B cell (primary cell): ENCODE measurements around the gene FKBP1B.

Experiments used
- CTCF ChIP-seq: fragments of 200-600 bp; IDR thresholded peaks from one replicate; pipeline ENCODE4 v1.8.0; 2022; ENCODE audit warnings: antibody characterized with exemption, mild to moderate bottlenecking
- EZH2 ChIP-seq: IDR thresholded peaks from 2 replicates; pipeline ENCODE4 v1.6.1; 2012; ENCODE audit warnings: borderline replicate concordance, low read depth, mild to moderate bottlenecking, moderate library complexity, low read length; ENCODE audit not compliant: insufficient read depth, poor library complexity, severe bottlenecking

- TF ChIP-seq CTCF, result no peak
- no peak for TF ChIP-seq EZH2
These were observed 34.2 kb downstream of the FKBP1B start for GRCh38 chr2:24083567-24084385.
